Stomach smooth muscle (tissue), 2 donors: Measurements from ENCODE around the gene RSPH10B2.
A peak's percentile ranks its signal among the peaks of the same experiment; 100 is the strongest.
"Not testable (repeated sequence)": the region's sequence is repeated elsewhere in the genome, so short reads cannot be mapped to it uniquely, and the experiment has no call there.

Experiments used
- H3K27ac ChIP-seq: one replicate; pipeline ENCODE4 v1.7.0; 2013; ENCODE audit warnings: mild to moderate bottlenecking, low read length, inconsistent platforms
- H3K27me3 ChIP-seq, 2 donors: one replicate each; pipeline ENCODE4 v1.7.0; 2013; ENCODE audit warnings: low read length in 2 of 2; ENCODE audit not compliant: insufficient read depth in 2 of 2, control insufficient read depth in 1 of 2
- H3K36me3 ChIP-seq, 2 donors: one replicate each; pipeline ENCODE4 v1.7.0; 2013; ENCODE audit warnings: low read length in 2 of 2; ENCODE audit not compliant: control insufficient read depth in 2 of 2, insufficient read depth in 2 of 2
- H3K4me1 ChIP-seq: one replicate; pipeline ENCODE4 v1.7.0; 2013; ENCODE audit warnings: low read length; ENCODE audit not compliant: control insufficient read depth, insufficient read depth
- H3K4me3 ChIP-seq, 2 donors: one replicate each; pipeline ENCODE4 v1.7.0; 2013; ENCODE audit warnings: low read length in 2 of 2
- H3K9ac ChIP-seq, 2 donors: one replicate each; pipeline ENCODE4 v1.7.0; 2013; ENCODE audit warnings: low read length in 2 of 2, mild to moderate bottlenecking in 1 of 2
- H3K9me3 ChIP-seq, 2 donors: one replicate each; pipeline ENCODE4 v1.7.0; 2013; ENCODE audit warnings: low read length in 2 of 2; ENCODE audit not compliant: control insufficient read depth in 2 of 2
- donor health status: healthy.
- donor health status: Pancreatic carcinoma.

RSPH10B2 gene

DNA sequence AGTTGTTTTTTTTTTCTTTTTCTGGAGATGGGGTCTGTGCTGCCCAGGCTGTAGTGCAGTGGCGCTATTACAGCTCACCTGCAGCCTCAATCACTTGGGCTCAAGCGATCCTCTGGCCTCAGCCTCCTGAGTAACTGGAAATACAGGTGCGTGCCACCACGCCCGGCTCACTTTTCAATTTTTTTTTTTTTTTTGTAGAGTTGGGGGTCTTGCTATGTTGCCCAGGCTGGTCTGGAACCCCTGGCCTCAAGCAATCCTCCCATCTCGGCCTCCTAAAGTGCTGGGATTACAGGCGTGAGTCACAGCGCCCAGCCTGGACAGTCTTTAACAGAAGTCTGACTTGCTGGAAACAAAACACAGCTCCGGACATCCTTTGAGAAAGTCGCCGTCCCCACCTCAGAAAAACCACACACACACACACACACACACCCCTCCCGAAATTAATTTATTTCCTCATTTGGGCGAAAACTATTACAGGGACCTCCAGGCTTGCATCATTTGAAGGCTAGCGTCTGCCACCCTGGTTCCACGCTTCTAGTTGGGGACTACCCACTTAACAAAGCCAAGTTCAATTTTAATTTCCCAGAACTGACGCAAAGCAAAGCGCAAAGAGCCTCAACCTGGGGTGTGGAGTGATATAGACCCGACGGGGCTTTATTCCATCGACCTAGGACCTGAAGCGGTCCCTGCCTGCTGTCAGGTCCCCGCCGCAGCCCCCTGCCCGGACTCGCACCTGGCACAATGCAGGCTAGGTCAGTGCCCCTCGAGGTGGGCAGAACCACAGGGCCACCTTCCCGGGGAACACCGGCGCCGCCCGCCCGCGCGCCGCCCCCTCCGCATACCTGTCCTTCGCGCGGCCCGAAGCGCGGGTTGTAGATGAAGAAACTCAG is 71.6 kb downstream of the RSPH10B2 start:
- H3K9me3 ChIP-seq, H3K36me3 ChIP-seq, H3K9ac ChIP-seq, H3K4me1 ChIP-seq, H3K27ac ChIP-seq, H3K4me3 ChIP-seq, H3K27me3 ChIP-seq: not testable (repeated sequence)

DNA sequence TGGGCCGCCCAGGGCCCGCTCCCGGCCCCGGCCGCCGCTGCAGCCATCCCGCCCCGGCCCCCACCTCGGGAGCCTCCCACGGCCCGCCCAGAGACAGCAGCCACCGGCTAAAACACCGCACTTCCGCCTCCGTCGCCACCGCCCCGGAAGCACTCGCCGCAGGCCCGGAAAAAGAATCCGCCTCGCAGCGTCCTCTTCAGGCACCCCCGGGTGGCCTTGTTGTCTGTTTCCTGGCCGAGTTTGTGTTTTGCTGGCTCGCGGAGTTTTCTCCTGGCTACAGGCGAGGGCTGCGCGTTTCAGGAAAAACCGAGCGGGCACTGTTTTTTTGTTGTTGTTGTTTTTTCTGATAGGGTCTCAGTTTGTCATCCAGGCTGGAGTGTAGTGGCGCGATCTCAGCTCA is 72.2 kb downstream of the RSPH10B2 start, which contains the start of gene CCZ1B:
Gene CCZ1B (minus strand): TSS at position 125 of the 400 bp plus-strand sequence. CDS start 78 bp downstream, at position 47.
- Histone ChIP-seq H3K4me3 (peak within 1 kb of the TSS; percentile 67 to 74), H3K9ac (peak within 1 kb of the TSS; percentile 47 to 69)
- H3K9me3 ChIP-seq, H3K27ac ChIP-seq, H3K36me3 ChIP-seq, H3K27me3 ChIP-seq, H3K4me1 ChIP-seq: not testable (repeated sequence)

DNA sequence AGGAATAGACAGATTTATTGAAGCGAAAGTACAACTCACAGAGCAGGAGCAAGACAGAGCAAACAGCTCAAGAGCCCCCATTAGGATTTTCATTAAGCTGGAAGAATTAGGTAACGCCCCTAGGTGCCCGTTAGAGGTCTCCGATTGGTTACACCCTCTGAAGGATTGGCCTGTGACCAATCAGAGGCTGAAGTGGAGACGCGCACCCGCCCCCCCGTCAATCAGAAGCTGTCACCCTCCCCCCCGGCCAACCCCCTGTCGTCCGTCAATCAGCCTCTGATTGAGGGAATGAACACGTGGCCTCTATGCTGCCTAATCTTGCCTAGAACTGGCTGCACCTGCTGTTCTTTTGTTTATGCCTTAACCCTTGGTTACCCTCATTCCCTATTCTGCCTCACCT is 73.3 kb downstream of the RSPH10B2 start:
- H3K9ac ChIP-seq, H3K9me3 ChIP-seq, H3K4me3 ChIP-seq, H3K36me3 ChIP-seq, H3K4me1 ChIP-seq, H3K27ac ChIP-seq, H3K27me3 ChIP-seq: not testable (repeated sequence)

DNA sequence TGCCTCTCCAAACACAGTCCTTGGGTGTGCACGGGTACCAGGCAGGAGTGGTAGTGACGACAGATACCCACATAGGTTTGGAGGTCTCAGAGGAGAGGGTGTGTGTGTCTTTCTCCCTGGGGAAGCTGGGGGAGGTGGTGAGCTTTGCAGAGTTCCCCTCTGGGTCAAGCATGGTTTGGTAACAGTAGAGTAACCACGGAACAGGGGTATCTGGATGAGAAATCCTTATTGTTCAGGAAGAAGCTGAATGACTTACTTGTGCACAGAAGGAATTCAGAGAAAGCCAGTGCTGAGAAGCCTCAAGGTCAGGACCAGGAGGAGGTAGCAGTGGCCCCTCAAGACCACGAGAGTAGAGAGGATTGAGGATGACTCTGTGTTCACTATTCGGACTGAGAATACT is 75.7 kb downstream of the RSPH10B2 start:
- not testable (repeated sequence) for H3K36me3 ChIP-seq, H3K9ac ChIP-seq, H3K27ac ChIP-seq, H3K9me3 ChIP-seq, H3K4me3 ChIP-seq, H3K4me1 ChIP-seq, H3K27me3 ChIP-seq

DNA sequence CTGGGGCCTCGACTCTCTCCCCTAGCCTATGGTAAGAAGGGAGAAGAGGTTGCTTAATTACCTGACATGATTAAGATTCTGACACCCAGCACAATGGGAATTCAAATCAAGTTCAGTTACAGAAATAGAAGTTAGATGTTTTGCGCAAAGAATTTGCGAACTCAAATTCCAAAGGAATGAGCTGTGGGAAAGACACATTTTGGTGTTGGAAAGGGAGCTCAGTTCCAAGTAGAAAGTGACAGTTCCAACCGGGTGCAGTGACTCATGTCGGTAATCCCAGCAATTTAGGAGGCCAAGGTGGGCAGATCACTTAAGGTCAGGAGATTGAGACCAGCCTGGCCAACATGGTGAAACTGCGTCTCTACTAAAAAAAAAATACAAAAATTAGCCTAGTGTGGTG is 76.1 kb downstream of the RSPH10B2 start:
- H3K27me3 ChIP-seq, H3K9ac ChIP-seq, H3K4me3 ChIP-seq, H3K27ac ChIP-seq, H3K36me3 ChIP-seq, H3K4me1 ChIP-seq, H3K9me3 ChIP-seq: not testable (repeated sequence)

DNA sequence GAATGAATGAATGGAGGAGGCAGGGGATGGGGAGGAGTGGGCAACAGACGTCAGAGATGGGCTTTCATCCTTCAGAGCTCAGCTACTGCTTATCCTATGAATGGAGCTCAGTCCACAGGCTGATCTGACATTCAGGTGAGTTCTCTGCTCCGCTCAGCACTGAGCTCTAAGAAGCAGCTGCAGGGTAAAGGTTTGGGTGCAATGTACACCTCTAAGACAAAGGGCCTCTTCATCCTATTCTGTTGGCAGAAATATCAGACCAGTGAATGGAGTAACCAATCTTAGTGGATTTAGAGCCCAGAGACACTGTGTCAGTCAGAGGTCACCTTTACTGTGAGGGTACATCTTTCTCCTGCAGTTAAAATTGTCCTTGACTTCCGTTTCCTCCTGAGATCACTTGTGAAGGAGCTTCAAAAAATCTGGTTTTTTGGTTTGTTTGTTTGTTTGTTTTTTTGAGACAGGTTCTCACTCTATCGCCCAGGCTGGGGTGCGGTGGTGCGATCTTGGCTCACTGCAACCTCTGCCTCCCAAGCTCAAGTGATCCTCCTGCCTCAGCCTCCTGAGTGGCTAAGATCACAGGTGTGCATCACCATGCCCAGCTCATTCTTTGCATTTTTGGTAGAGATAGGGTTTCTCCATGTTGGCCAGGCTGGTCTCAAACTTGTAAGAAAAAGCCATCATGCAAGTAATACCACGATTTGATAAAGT is 77.3 kb downstream of the RSPH10B2 start:
- no peaks in the 10 kb centered on the region for H3K36me3 ChIP-seq
- no peak overlapping the region for H3K4me3 ChIP-seq
- H3K27me3 ChIP-seq: peaks cover 0 to 7% of the 10 kb centered on the region in 2 donors

DNA sequence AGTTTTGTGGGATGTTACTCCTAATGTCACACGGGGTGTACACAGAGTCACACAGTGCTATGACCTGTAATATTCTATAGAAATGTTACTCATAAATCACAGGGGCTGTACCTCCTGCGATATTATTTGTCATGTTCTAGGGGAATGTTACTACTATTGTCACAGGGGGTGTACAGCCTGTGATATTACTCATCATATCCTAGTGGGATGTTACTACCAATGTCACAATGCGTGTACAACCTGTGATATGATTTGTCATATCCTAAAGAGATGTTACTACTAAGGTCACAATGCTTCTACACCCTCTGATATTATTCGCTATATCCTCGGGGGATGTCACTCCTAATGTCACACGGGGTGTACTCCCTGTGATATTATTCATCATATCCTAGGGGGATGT is 79.7 kb downstream of the RSPH10B2 start:
- Histone ChIP-seq H3K27ac (no peak overlapping the region), H3K9me3 (no peaks in the 10 kb centered on the region), H3K4me1 (no peaks in the 10 kb centered on the region), H3K36me3 (no peaks in the 10 kb centered on the region), H3K27me3 (peaks cover 0 to 7% of the 10 kb centered on the region in 2 donors), H3K9ac (no peak overlapping the region), H3K4me3 (no peak overlapping the region)

More for the DNA sequence above, 77.3 kb downstream of the RSPH10B2 start:
- Histone ChIP-seq H3K9me3 (no peaks in the 10 kb centered on the region), H3K9ac (no peak overlapping the region), H3K4me1 (no peaks in the 10 kb centered on the region), H3K27ac (no peak overlapping the region)

DNA sequence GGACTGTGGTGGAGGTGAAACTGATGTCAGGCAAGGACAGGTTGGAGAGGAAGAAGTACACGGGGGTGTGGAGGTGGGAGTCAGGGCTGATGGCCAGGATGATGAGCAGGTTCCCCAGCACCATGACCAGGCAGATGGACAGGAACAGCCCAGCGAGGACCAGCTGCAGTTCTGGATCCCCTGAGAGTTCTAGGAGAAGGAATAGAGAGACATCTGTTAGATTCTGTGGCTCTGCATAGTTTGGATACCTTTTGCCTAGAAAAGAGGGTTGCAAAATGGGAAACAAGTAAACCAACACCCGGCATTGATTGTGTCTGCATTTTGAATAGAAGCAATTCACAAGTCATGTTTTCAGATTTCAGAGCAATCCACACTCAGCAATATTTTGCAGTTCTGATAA is 81.6 kb downstream of the RSPH10B2 start:
- not testable (repeated sequence) for H3K27me3 ChIP-seq, H3K27ac ChIP-seq, H3K9ac ChIP-seq, H3K4me1 ChIP-seq, H3K36me3 ChIP-seq, H3K4me3 ChIP-seq, H3K9me3 ChIP-seq

DNA sequence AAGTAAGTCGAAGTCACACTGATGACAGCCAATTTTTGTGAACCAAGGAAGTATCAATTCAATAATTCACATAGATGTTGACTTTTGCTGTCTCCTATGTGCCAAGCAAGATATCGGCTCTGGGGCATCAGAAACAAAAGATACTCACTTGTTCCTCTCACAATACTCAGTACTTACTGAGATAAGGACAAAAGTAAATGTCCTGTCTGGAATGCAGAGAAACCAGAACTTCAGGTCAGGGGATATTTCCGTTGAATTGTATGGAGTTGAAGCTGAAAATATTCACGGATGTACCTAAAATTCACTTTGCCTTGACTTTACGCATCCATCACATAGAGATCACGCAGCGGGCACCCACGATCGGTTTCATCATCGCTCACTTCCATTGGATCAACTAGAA is 83.2 kb downstream of the RSPH10B2 start:
- not testable (repeated sequence) for H3K4me1 ChIP-seq, H3K9ac ChIP-seq, H3K4me3 ChIP-seq, H3K27me3 ChIP-seq, H3K9me3 ChIP-seq, H3K36me3 ChIP-seq, H3K27ac ChIP-seq

DNA sequence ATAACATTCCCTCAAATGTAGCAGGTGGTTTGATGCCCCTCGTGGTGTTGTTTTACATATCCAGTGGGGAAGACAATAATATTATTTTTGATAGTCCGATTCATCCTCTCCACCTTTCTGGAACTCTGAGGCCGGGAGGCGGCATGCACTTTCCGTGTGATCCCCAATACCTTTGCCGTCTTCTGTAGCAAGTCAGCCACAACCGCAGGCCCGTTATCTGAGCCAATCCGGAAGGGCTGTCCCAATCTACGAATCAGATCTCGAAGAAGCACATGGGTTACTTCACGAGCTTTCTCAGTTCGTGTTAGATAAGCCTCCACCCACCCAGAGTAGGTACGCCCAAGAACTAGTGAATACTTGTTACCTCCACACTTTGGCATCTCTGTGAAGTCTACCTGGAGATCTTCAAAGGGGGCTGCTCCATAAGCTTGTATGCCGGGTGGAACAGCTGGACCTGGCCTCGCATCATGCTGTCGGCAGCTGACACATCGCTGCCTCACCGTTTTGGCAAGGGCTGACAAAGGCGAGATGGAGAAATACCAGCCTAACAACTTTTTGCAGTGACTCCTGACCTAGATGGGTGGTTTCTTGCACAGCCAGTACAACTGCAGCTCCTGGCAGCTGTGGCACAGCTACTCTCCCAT is 88.5 kb downstream of the RSPH10B2 start:
- not testable (repeated sequence) for H3K9ac ChIP-seq, H3K27ac ChIP-seq, H3K36me3 ChIP-seq, H3K27me3 ChIP-seq, H3K4me3 ChIP-seq, H3K4me1 ChIP-seq, H3K9me3 ChIP-seq

DNA sequence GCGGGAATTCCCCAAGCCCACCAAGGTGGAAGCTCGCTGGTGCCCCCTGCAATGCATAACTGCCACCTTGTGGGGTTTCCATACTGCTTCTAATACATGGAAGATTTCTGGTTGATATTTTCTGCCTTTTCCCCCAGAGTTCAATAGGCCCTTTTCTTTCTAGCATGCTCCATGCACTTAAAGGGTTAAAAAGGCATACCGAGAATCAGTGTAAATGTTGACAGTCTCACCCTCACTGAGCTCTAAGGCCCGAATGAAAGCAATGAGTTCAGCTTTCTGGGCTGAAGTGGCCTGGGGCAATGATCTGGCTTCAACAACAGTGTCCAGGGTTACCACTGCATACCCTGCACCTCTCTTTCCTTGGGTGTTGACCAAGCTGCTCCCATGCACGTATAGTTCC is 89.2 kb downstream of the RSPH10B2 start:
- H3K27me3 ChIP-seq, H3K27ac ChIP-seq, H3K4me3 ChIP-seq, H3K4me1 ChIP-seq, H3K9ac ChIP-seq, H3K36me3 ChIP-seq, H3K9me3 ChIP-seq: not testable (repeated sequence)
